IMR-90 (cell line): ENCODE results near the gene AJAP1. TPM values are rescaled to one million over a fixed set of nuclear protein-coding genes. Genes with fewer than 3 reads are reported as not detected.

ENCODE experiments used
- ATAC-seq: fragments of 200-7000 bp; cut with Tn5 transposase; 2 replicates; pipeline ENCODE4 v1.9.1; 2020; ENCODE audit warnings: low read depth, mild to moderate bottlenecking, moderate library complexity
- BruUV-seq: library from RNA; stranded (reverse); fragments of 400-500 nt; replicated peaks from 2 replicates; lab custom pipeline; 2021; lab: Mats Ljungman, UMichigan
- CTCF ChIA-PET: fragments of 300-600 bp; formaldehyde crosslinking; extraction: SDS; loops from one replicate; lab custom pipeline; 2021; ENCODE audit warnings: antibody characterized with exemption; lab: Yijun Ruan, JAX
- POLR2A ChIA-PET: fragments of 300-600 bp; sonication (Branson Sonifier 250); formaldehyde crosslinking; loops from one replicate; lab custom pipeline; 2022; ENCODE audit warnings: antibody characterized with exemption; ENCODE audit not compliant: unreplicated experiment; lab: Charles Lee
- DNase-seq: peaks from one replicate; pipeline ENCODE4 v3.0.0; 2013
- H2AFZ ChIP-seq: replicated peaks from 2 replicates; pipeline ENCODE3; 2013; ENCODE audit warnings: low read length, mild to moderate bottlenecking; ENCODE audit not compliant: poor library complexity
- H2AK5ac ChIP-seq: 2 replicates; pipeline ENCODE4 v1.6.1; 2013; ENCODE audit warnings: low read depth, low read length, inconsistent platforms
- H2AK9ac ChIP-seq: replicated peaks from 2 replicates; pipeline ENCODE3; 2013; ENCODE audit warnings: mild to moderate bottlenecking, low read depth, low read length, moderate library complexity; ENCODE audit not compliant: poor library complexity
- H2BK120ac ChIP-seq: 2 replicates; pipeline ENCODE4 v1.6.1; 2013; ENCODE audit warnings: low read depth, low read length, inconsistent platforms
- H2BK15ac ChIP-seq: 3 replicates; pipeline ENCODE4 v1.6.1; 2013; ENCODE audit warnings: low read depth, low read length, inconsistent platforms
- H2BK20ac ChIP-seq: 2 replicates; pipeline ENCODE4 v1.6.1; 2013; ENCODE audit warnings: low read depth, mild to moderate bottlenecking, inconsistent platforms, low read length, moderate library complexity
- H2BK5ac ChIP-seq: 2 replicates; pipeline ENCODE4 v1.6.1; 2013; ENCODE audit warnings: mild to moderate bottlenecking, low read depth, low read length, inconsistent platforms; ENCODE audit not compliant: poor library complexity, severe bottlenecking
- H3K14ac ChIP-seq: replicated peaks from 2 replicates; pipeline ENCODE4 v1.6.1; 2013; ENCODE audit warnings: low read depth, low read length, inconsistent platforms
- H3K18ac ChIP-seq: 2 replicates; pipeline ENCODE4 v1.6.1; 2013; ENCODE audit warnings: low read depth, low read length, control low read depth
- H3K23ac ChIP-seq: 2 replicates; pipeline ENCODE4 v1.6.1; 2013; ENCODE audit warnings: low read depth, low read length, inconsistent platforms
- H3K27ac ChIP-seq: 2 replicates; pipeline ENCODE4 v1.5.1; 2013; ENCODE audit warnings: mild to moderate bottlenecking, control low read depth, low read length; ENCODE audit not compliant: insufficient read depth
- H3K27me3 ChIP-seq: 2 replicates; pipeline ENCODE4 v1.6.1; 2013; ENCODE audit warnings: low read length; ENCODE audit not compliant: control insufficient read depth, insufficient read depth
- H3K36me3 ChIP-seq: 2 replicates; pipeline ENCODE4 v1.6.1; 2013; ENCODE audit warnings: low read length, mixed read lengths; ENCODE audit not compliant: control insufficient read depth, insufficient read depth
- H3K4ac ChIP-seq: 2 replicates; pipeline ENCODE4 v1.6.1; 2013; ENCODE audit warnings: low read depth, low read length, inconsistent platforms
- H3K4me1 ChIP-seq: 2 replicates; pipeline ENCODE4 v1.6.1; 2013; ENCODE audit warnings: low read length, mixed read lengths; ENCODE audit not compliant: control insufficient read depth, insufficient read depth
- H3K4me2 ChIP-seq: 2 replicates; pipeline ENCODE4 v1.6.1; 2013; ENCODE audit warnings: low read depth, mild to moderate bottlenecking, control low read depth, low read length, moderate library complexity
- H3K4me3 ChIP-seq: 2 replicates; pipeline ENCODE4 v1.5.1; 2013; ENCODE audit warnings: low read depth, mild to moderate bottlenecking, control low read depth, low read length, moderate library complexity; ENCODE audit not compliant: insufficient read depth
- H3K56ac ChIP-seq: 2 replicates; pipeline ENCODE4 v1.6.1; 2013; ENCODE audit warnings: low read length, inconsistent platforms; ENCODE audit not compliant: insufficient read depth; ENCODE audit errors: extremely low read depth
- H3K79me1 ChIP-seq, 2 experiments: 2 replicates each; pipeline ENCODE4 v1.6.1; 2013; ENCODE audit warnings: low read length in 2 of 2, inconsistent platforms in 1 of 2, low read depth in 1 of 2
- H3K9ac ChIP-seq: 2 replicates; pipeline ENCODE4 v1.6.1; 2013; ENCODE audit warnings: low read depth, low read length, control low read depth
- H3K9me1 ChIP-seq: 2 replicates; pipeline ENCODE4 v1.6.1; 2013; ENCODE audit warnings: low read length, inconsistent platforms; ENCODE audit not compliant: insufficient read depth
- H3K9me3 ChIP-seq: 2 replicates; pipeline ENCODE4 v1.6.1; 2013; ENCODE audit warnings: low read length; ENCODE audit not compliant: control insufficient read depth, insufficient read depth
- H4K20me1 ChIP-seq: 2 replicates; pipeline ENCODE4 v1.6.1; 2013; ENCODE audit warnings: low read length, inconsistent platforms; ENCODE audit not compliant: insufficient read depth
- H4K5ac ChIP-seq: 2 replicates; pipeline ENCODE4 v1.6.1; 2013; ENCODE audit warnings: mild to moderate bottlenecking, low read depth, low read length, control low read depth
- H4K8ac ChIP-seq, 2 experiments: 2 replicates each; pipeline ENCODE4 v1.6.1; 2013; ENCODE audit warnings: low read depth in 2 of 2, low read length in 2 of 2, control low read depth in 1 of 2, inconsistent platforms in 1 of 2
- H4K91ac ChIP-seq: 2 replicates; pipeline ENCODE4 v1.6.1; 2013; ENCODE audit warnings: low read depth, low read length, inconsistent platforms; ENCODE audit not compliant: insufficient read depth
- BHLHE40 ChIP-seq: fragments of 150-350 bp; IDR thresholded peaks from 2 replicates; pipeline ENCODE4 v1.6.1; 2016; ENCODE audit warnings: mild to moderate bottlenecking, low read depth, low read length
- CEBPB ChIP-seq: IDR thresholded peaks from 2 replicates; pipeline ENCODE4 v1.6.1; 2012; ENCODE audit warnings: low read depth, low read length, improper control_type of control experiment
- CHD1 ChIP-seq: IDR thresholded peaks from 2 replicates; pipeline ENCODE4 v1.6.1; 2012; ENCODE audit warnings: low read depth, low read length, improper control_type of control experiment
- FOS ChIP-seq: fragments of 150-350 bp; IDR thresholded peaks from 2 replicates; pipeline ENCODE4 v1.6.1; 2016; ENCODE audit warnings: low read depth, low read length
- MAFK ChIP-seq: IDR thresholded peaks from 2 replicates; pipeline ENCODE4 v1.6.1; 2012; ENCODE audit warnings: low read depth, low read length, improper control_type of control experiment
- MAZ ChIP-seq: IDR thresholded peaks from 2 replicates; pipeline ENCODE4 v1.6.1; 2012; ENCODE audit warnings: low read depth, mild to moderate bottlenecking, low read length, improper control_type of control experiment, moderate library complexity, borderline replicate concordance
- MXI1 ChIP-seq: IDR thresholded peaks from 2 replicates; pipeline ENCODE4 v1.6.1; 2012; ENCODE audit warnings: low read depth, mild to moderate bottlenecking, low read length, moderate library complexity, borderline replicate concordance
- NFE2L2 ChIP-seq: fragments of 150-350 bp; IDR thresholded peaks from 2 replicates; pipeline ENCODE4 v1.6.1; 2016; ENCODE audit warnings: low read depth, mild to moderate bottlenecking, low read length
- POLR2A ChIP-seq: IDR thresholded peaks from 2 replicates; pipeline ENCODE4 v1.6.1; 2012; ENCODE audit warnings: mild to moderate bottlenecking, low read depth, low read length
- RAD21 ChIP-seq: IDR thresholded peaks from 2 replicates; pipeline ENCODE4 v1.6.1; 2012; ENCODE audit warnings: low read length, improper control_type of control experiment
- RCOR1 ChIP-seq: IDR thresholded peaks from 2 replicates; pipeline ENCODE4 v1.6.1; 2012; ENCODE audit warnings: mild to moderate bottlenecking, low read length, improper control_type of control experiment; ENCODE audit not compliant: insufficient replicate concordance
- RFX5 ChIP-seq: IDR thresholded peaks from 2 replicates; pipeline ENCODE4 v1.8.0; 2012; ENCODE audit warnings: low read depth, mild to moderate bottlenecking, low read length, moderate library complexity
- SMC3 ChIP-seq: fragments of 150-350 bp; IDR thresholded peaks from 2 replicates; pipeline ENCODE4 v1.6.1; 2016; ENCODE audit warnings: low read depth, mild to moderate bottlenecking, antibody characterized with exemption, low read length, moderate library complexity
- WGBS, 2 experiments: methylation state at CpG; one replicate each; pipeline versions ENCODE4 v1.1.5 to v1.1.7; 2013; ENCODE audit warnings: missing lambda C conversion rate in 2 of 2; ENCODE audit not compliant: insufficient read length in 1 of 2; ENCODE audit errors: extremely low coverage in 2 of 2; 5-methylcytosine and 5-hydroxymethylcytosine counted together
- dilution Hi-C: fragments of 300-500 bp; cut with HindIII; formaldehyde crosslinking; loops from one replicate; pipeline ENCODE4 v1.14.3; 2018; ENCODE audit warnings: low sequenced_read_pairs; ENCODE audit not compliant: unreplicated experiment
- in situ Hi-C: fragments of 300-500 bp; cut with MboI; formaldehyde crosslinking; loops from 3 replicates; pipeline ENCODE4 v1.14.3; 2019; ENCODE audit warnings: low sequenced_read_pairs, inconsistent platforms, mixed read lengths
- intact Hi-C: fragments of 100-400 bp; cut with micrococcal nuclease; formaldehyde crosslinking; loops from 2 replicates; pipeline ENCODE4 v1.10.0; 2022
- polyA plus RNA-seq, 3 experiments: library from polyadenylated mRNA; depleted of rRNA; stranded (reverse); fragments of >200 nt; gene quantifications; 2 replicates each; pipeline ENCODE4 v1.2.3, GENCODE V29; 2012; ENCODE audit warnings: low replicate concordance in 1 of 3
- total RNA-seq: library from RNA; depleted of rRNA; stranded (reverse); fragments of >200 nt; gene quantifications from 2 replicates; pipeline ENCODE4 v1.2.3, GENCODE V29; 2012
- TF ChIP-seq, protein P1 (sequence below): conservative IDR thresholded peaks from 2 replicates; pipeline ENCODE4 v1.5.1; 2012; ENCODE audit warnings: mild to moderate bottlenecking, low read depth, low read length, improper control_type of control experiment
- TF ChIP-seq, protein P2 (sequence below): fragments of 150-350 bp; IDR thresholded peaks from 2 replicates; pipeline ENCODE4 v1.6.1; 2017; ENCODE audit warnings: mild to moderate bottlenecking, antibody characterized with exemption, low read length, low read depth
- TF ChIP-seq, protein P3 (sequence below): fragments of 150-350 bp; IDR thresholded peaks from 2 replicates; pipeline ENCODE4 v1.6.1; 2016; ENCODE audit warnings: low read depth, mild to moderate bottlenecking, low read length, moderate library complexity, borderline replicate concordance

Gene AJAP1
- total and polyA plus RNA-seq, 2 of the 4 experiments (the other 2 are of a cell fraction), result under 0.01 to 0.02 TPM

DNA sequence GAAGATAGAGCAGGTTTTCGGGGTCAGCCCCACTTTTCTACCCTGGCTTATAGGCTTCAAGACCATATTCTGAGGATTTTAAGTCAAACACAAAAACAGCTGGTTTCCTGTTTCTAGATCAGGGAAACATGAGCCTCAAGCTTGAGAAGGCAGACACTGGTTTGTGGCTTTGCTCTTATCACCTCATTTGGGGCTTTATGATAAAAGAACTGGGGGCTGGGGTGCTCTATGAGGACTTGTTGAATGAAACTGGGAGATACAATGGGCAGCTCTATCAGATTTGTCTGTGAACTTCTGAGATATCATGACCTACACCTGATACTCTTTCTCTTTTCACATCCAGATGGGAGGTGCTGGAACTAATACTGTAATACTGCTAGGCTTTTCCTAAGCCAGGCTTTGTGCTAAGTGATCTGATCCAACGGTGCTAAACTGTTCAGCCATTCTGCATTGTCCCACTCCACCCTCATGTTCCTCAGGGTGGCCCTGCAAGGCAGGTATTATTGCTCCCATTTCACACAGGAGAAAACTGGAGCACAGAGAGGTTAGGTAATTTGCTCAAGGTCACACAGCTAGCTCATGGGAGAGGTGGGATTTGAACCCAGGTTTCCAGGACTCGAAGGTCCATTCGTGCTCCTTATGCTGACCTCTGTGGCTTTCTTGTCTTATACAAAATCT lies 6.6 kb downstream of the AJAP1 start:
- Histone ChIP-seq H3K4me3 (no peak overlapping the region), H3K27ac (no peak overlapping the region), H3K79me1 (no peaks in the 10 kb centered on the region), H3K4me1 (no peaks in the 10 kb centered on the region), H2BK120ac (no peak overlapping the region), H4K20me1 (no peaks in the 10 kb centered on the region), H3K9me3 (peaks cover 21% of the 10 kb centered on the region; the same call in 1 of the 2 replicates), H3K9me1 (no peaks in the 10 kb centered on the region), H3K36me3 (no peaks in the 10 kb centered on the region), H3K4me2 (no peak overlapping the region), H4K8ac (no peak overlapping the region), H4K5ac (no peak overlapping the region), H2AK9ac (no peak overlapping the region), H3K56ac (no peak overlapping the region), H3K18ac (no peak overlapping the region), H3K9ac (no peak overlapping the region), H2AK5ac (no peak overlapping the region), H2BK15ac (no peak overlapping the region), H4K91ac (no peak overlapping the region), H2BK5ac (no peak overlapping the region), H2AFZ (no peak overlapping the region), H3K14ac (no peak overlapping the region), H2BK20ac (no peak overlapping the region), H3K4ac (no peak overlapping the region), H3K23ac (no peak overlapping the region), H3K27me3 (peaks cover 6% of the 10 kb centered on the region)
- intact Hi-C loops (no loop called here), in situ Hi-C loops (loop anchor here (25.0 kb wide), 1 partner anchor 1301 kb away; no protein-coding TSS in a partner anchor), dilution Hi-C loops (no loop called here)
- POLR2A ChIA-PET, result no interaction called here
- no TSS peak for BruUV-seq
- no peak for ATAC-seq
- CTCF ChIA-PET, result no interaction called here
- WGBS, 2 experiments, result no CpG with 5 or more reads among the region's 4 CpGs
- no peak for DNase-seq
- TF ChIP-seq FOS (no peak), SMC3 (no peak), RAD21 (no peak), MXI1 (no peak), MAZ (no peak), POLR2A (no peak), MAFK (no peak), RCOR1 (no peak), CHD1 (no peak), RFX5 (no peak), NFE2L2 (no peak), CEBPB (no peak), BHLHE40 (no peak)
- TF ChIP-seq, protein P1, sequence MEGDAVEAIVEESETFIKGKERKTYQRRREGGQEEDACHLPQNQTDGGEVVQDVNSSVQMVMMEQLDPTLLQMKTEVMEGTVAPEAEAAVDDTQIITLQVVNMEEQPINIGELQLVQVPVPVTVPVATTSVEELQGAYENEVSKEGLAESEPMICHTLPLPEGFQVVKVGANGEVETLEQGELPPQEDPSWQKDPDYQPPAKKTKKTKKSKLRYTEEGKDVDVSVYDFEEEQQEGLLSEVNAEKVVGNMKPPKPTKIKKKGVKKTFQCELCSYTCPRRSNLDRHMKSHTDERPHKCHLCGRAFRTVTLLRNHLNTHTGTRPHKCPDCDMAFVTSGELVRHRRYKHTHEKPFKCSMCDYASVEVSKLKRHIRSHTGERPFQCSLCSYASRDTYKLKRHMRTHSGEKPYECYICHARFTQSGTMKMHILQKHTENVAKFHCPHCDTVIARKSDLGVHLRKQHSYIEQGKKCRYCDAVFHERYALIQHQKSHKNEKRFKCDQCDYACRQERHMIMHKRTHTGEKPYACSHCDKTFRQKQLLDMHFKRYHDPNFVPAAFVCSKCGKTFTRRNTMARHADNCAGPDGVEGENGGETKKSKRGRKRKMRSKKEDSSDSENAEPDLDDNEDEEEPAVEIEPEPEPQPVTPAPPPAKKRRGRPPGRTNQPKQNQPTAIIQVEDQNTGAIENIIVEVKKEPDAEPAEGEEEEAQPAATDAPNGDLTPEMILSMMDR, result no peak
- TF ChIP-seq, protein P2, sequence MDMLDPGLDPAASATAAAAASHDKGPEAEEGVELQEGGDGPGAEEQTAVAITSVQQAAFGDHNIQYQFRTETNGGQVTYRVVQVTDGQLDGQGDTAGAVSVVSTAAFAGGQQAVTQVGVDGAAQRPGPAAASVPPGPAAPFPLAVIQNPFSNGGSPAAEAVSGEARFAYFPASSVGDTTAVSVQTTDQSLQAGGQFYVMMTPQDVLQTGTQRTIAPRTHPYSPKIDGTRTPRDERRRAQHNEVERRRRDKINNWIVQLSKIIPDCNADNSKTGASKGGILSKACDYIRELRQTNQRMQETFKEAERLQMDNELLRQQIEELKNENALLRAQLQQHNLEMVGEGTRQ, result no peak
- TF ChIP-seq, protein P3, sequence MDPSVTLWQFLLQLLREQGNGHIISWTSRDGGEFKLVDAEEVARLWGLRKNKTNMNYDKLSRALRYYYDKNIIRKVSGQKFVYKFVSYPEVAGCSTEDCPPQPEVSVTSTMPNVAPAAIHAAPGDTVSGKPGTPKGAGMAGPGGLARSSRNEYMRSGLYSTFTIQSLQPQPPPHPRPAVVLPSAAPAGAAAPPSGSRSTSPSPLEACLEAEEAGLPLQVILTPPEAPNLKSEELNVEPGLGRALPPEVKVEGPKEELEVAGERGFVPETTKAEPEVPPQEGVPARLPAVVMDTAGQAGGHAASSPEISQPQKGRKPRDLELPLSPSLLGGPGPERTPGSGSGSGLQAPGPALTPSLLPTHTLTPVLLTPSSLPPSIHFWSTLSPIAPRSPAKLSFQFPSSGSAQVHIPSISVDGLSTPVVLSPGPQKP, result no peak
